ENCODE results near the gene RNF217.

GRCh38 chr6:124970763-124971162 is 8.5 kb downstream of the RNF217 start:
- TF ChIP-seq CTCF (optimal IDR thresholded peaks at IDR 0.05 in 1 of 3, IDR thresholded peaks at IDR 0.05 in 1 of 3, conservative IDR thresholded peaks at IDR 0.05 in 1 of 3; ENCODE audit: extremely low read depth in 1 of 3, insufficient read depth in 2 of 3, low read length in 3 of 3) (no peak), EZH2 (IDR thresholded peaks at IDR 0.05; ENCODE audit: low read length) (no peak)
